ENCODE data around the gene MAP3K21. TPM values are rescaled to one million over a fixed set of nuclear protein-coding genes. Genes with fewer than 3 reads are reported as not detected.

Gene MAP3K21
- total RNA-seq, 1 donor from 2014 or later, result 0.67 TPM

- H3K4me3 Mint-ChIP-seq (ENCODE audit: unreplicated experiment), result no peak overlapping the region
- no peaks in the 10 kb centered on the region for H3K27me3 Mint-ChIP-seq (ENCODE audit: unreplicated experiment)
- DNase-seq (ENCODE audit: low spot score), result no peak
- TF ChIP-seq CTCF (IDR thresholded peaks at IDR 0.05; ENCODE audit: unreplicated experiment), result no peak
- H3K9me3 Mint-ChIP-seq (ENCODE audit: unreplicated experiment), result no peaks in the 10 kb centered on the region
- H3K27ac Mint-ChIP-seq (ENCODE audit: unreplicated experiment), result no peak overlapping the region
- H3K4me1 Mint-ChIP-seq (ENCODE audit: unreplicated experiment), result peaks cover 12% of the 10 kb centered on the region
- H3K36me3 Mint-ChIP-seq (ENCODE audit: low read depth, unreplicated experiment), result no peaks in the 10 kb centered on the region
Measured at GRCh38 chr1:233289676-233290075, 37.8 kb upstream of the MAP3K21 start.

- no peaks in the 10 kb centered on the region for H3K9me3 Mint-ChIP-seq (ENCODE audit: unreplicated experiment)
- peaks cover 17% of the 10 kb centered on the region for H3K4me1 Mint-ChIP-seq (ENCODE audit: unreplicated experiment)
- no peak for TF ChIP-seq CTCF (IDR thresholded peaks at IDR 0.05; ENCODE audit: unreplicated experiment)
- no peaks in the 10 kb centered on the region for H3K36me3 Mint-ChIP-seq (ENCODE audit: low read depth, unreplicated experiment)
- DNase-seq (ENCODE audit: low spot score), result no peak
- H3K27ac Mint-ChIP-seq (ENCODE audit: unreplicated experiment), result no peak overlapping the region
- no peaks in the 10 kb centered on the region for H3K27me3 Mint-ChIP-seq (ENCODE audit: unreplicated experiment)
- H3K4me3 Mint-ChIP-seq (ENCODE audit: unreplicated experiment), result no peak overlapping the region
Measured at GRCh38 chr1:233290396-233291034, 37.0 kb upstream of the MAP3K21 start.

GRCh38 chr1:233293556-233294446, 33.7 kb upstream of the MAP3K21 start:
- peaks cover 2% of the 10 kb centered on the region for H3K27me3 Mint-ChIP-seq (ENCODE audit: unreplicated experiment)
- H3K4me1 Mint-ChIP-seq (ENCODE audit: unreplicated experiment), result peaks cover 17% of the 10 kb centered on the region
- no peak for DNase-seq (ENCODE audit: low spot score)
- TF ChIP-seq CTCF (IDR thresholded peaks at IDR 0.05; ENCODE audit: unreplicated experiment), result no peak
- no peak overlapping the region for H3K4me3 Mint-ChIP-seq (ENCODE audit: unreplicated experiment)
- no peak overlapping the region for H3K27ac Mint-ChIP-seq (ENCODE audit: unreplicated experiment)
- no peaks in the 10 kb centered on the region for H3K36me3 Mint-ChIP-seq (ENCODE audit: low read depth, unreplicated experiment)
- no peaks in the 10 kb centered on the region for H3K9me3 Mint-ChIP-seq (ENCODE audit: unreplicated experiment)

GRCh38 chr1:233294913-233295236, 32.6 kb upstream of the MAP3K21 start:
- Mint-ChIP-seq H3K4me1 (ENCODE audit: unreplicated experiment) (peaks cover 11% of the 10 kb centered on the region), H3K27ac (ENCODE audit: unreplicated experiment) (peak overlapping the region; percentile 25)

More at GRCh38 chr1:233294913-233295236, 32.6 kb upstream of the MAP3K21 start:
- Mint-ChIP-seq H3K27me3 (ENCODE audit: unreplicated experiment) (peaks cover 2% of the 10 kb centered on the region), H3K36me3 (ENCODE audit: low read depth, unreplicated experiment) (no peaks in the 10 kb centered on the region), H3K9me3 (ENCODE audit: unreplicated experiment) (no peaks in the 10 kb centered on the region), H3K4me3 (ENCODE audit: unreplicated experiment) (peak overlapping the region; percentile 87)
- TF ChIP-seq CTCF (IDR thresholded peaks at IDR 0.05; ENCODE audit: unreplicated experiment), result no peak
- DNase-seq (ENCODE audit: low spot score), result no peak
